ENCODE measurements around the gene DAB2. TPM values are rescaled to one million over a fixed set of nuclear protein-coding genes. Genes with fewer than 3 reads are reported as not detected.

The DAB2 gene
- polyA plus RNA-seq, 1 experiment, result 206 TPM

- no peak overlapping the region for H3K27ac ChIP-seq (ENCODE audit: low read depth, low read length)
- CTCF ChIA-PET, result interaction anchor here (1.0 to 1.6 kb wide), 3 partner anchors 64 to 217 kb away, joined by 4 to 5 read pairs (median 4); no protein-coding TSS in a partner anchor
- TF ChIP-seq CTCF (IDR thresholded peaks at IDR 0.05; ENCODE audit: low read depth, low read length), result no peak
- H3K27me3 ChIP-seq (ENCODE audit: control insufficient read depth, insufficient read depth, low read length), result peaks cover 2% of the 10 kb centered on the region
- POLR2A ChIA-PET, result no interaction called here
- DNase-seq (ENCODE audit: low read depth, low spot score), result no peak
- peaks cover 2% of the 10 kb centered on the region; the same call in 1 of the 2 replicates for H3K9me3 ChIP-seq (ENCODE audit: control insufficient read depth, insufficient read depth, low read length)
- no peak overlapping the region for H3K4me3 ChIP-seq (ENCODE audit: low read depth, low read length)
Measured at GRCh38 chr5:39353717-39354399, 70.9 kb downstream of the DAB2 start.

- DNase-seq (ENCODE audit: low read depth, low spot score), result no peak
- no peak for TF ChIP-seq CTCF (IDR thresholded peaks at IDR 0.05; ENCODE audit: low read depth, low read length)
- H3K9me3 ChIP-seq (ENCODE audit: control insufficient read depth, insufficient read depth, low read length), result no peaks in the 10 kb centered on the region
- no peak overlapping the region for H3K27ac ChIP-seq (ENCODE audit: low read depth, low read length)
- POLR2A ChIA-PET, result no interaction called here
- peaks cover 2% of the 10 kb centered on the region for H3K27me3 ChIP-seq (ENCODE audit: control insufficient read depth, insufficient read depth, low read length)
- H3K4me3 ChIP-seq (ENCODE audit: low read depth, low read length), result no peak overlapping the region
- CTCF ChIA-PET, result interaction anchor here (1.6 kb wide), 1 partner anchor 135 kb away, joined by 5 read pairs; no protein-coding TSS in a partner anchor
Measured at GRCh38 chr5:39352951-39353350, 71.8 kb downstream of the DAB2 start.

- Histone ChIP-seq H3K4me3 (ENCODE audit: low read depth, low read length) (no peak overlapping the region), H3K27me3 (ENCODE audit: control insufficient read depth, insufficient read depth, low read length) (peaks cover 2% of the 10 kb centered on the region), H3K9me3 (ENCODE audit: control insufficient read depth, insufficient read depth, low read length) (no peaks in the 10 kb centered on the region), H3K27ac (ENCODE audit: low read depth, low read length) (no peak overlapping the region)
- DNase-seq (ENCODE audit: low read depth, low spot score), result no peak
- ChIA-PET CTCF (no interaction called here), POLR2A (no interaction called here)
- no peak for TF ChIP-seq CTCF (IDR thresholded peaks at IDR 0.05; ENCODE audit: low read depth, low read length)
Measured at GRCh38 chr5:39352170-39352569, 72.6 kb downstream of the DAB2 start.

- H3K4me3 ChIP-seq (ENCODE audit: low read depth, low read length), result no peak overlapping the region
- H3K27me3 ChIP-seq (ENCODE audit: control insufficient read depth, insufficient read depth, low read length), result peaks cover 2% of the 10 kb centered on the region
- H3K9me3 ChIP-seq (ENCODE audit: control insufficient read depth, insufficient read depth, low read length), result no peaks in the 10 kb centered on the region
- no peak for DNase-seq (ENCODE audit: low read depth, low spot score)
- H3K27ac ChIP-seq (ENCODE audit: low read depth, low read length), result no peak overlapping the region
- CTCF ChIA-PET, result no interaction called here
- POLR2A ChIA-PET, result no interaction called here
- TF ChIP-seq CTCF (IDR thresholded peaks at IDR 0.05; ENCODE audit: low read depth, low read length), result no peak
Measured at GRCh38 chr5:39349484-39349883, 75.3 kb downstream of the DAB2 start.

- POLR2A ChIA-PET, result no interaction called here
- TF ChIP-seq CTCF (IDR thresholded peaks at IDR 0.05; ENCODE audit: low read depth, low read length), result no peak
Measured at GRCh38 chr5:39342460-39342859, 82.3 kb downstream of the DAB2 start.

More at GRCh38 chr5:39342460-39342859, 82.3 kb downstream of the DAB2 start:
- no peak for DNase-seq (ENCODE audit: low read depth, low spot score)
- Histone ChIP-seq H3K27ac (ENCODE audit: low read depth, low read length) (no peak overlapping the region), H3K4me3 (ENCODE audit: low read depth, low read length) (no peak overlapping the region), H3K27me3 (ENCODE audit: control insufficient read depth, insufficient read depth, low read length) (no peaks in the 10 kb centered on the region), H3K9me3 (ENCODE audit: control insufficient read depth, insufficient read depth, low read length) (no peaks in the 10 kb centered on the region)
- CTCF ChIA-PET, result no interaction called here

All from AG04450 (cell line).